HepG2 (cell line): ENCODE data around the gene EEPD1.

Experiments
- HCFC1 ChIP-seq: fragments of 150-350 bp; IDR thresholded peaks from 2 replicates; pipeline ENCODE4 v1.6.1; 2014; ENCODE audit warnings: low read depth, low read length
- KDM1A ChIP-seq: IDR thresholded peaks from 2 replicates; pipeline ENCODE4 v1.6.1; 2016; ENCODE audit warnings: missing compliant biosample characterization
- KLF9 ChIP-seq: IDR thresholded peaks from 2 replicates; pipeline ENCODE4 v1.6.1; 2016; ENCODE audit warnings: low read depth
- ZNF3 ChIP-seq: IDR thresholded peaks from 2 replicates; pipeline ENCODE4 v1.7.0; 2017; ENCODE audit warnings: inconsistent platforms

DNA sequence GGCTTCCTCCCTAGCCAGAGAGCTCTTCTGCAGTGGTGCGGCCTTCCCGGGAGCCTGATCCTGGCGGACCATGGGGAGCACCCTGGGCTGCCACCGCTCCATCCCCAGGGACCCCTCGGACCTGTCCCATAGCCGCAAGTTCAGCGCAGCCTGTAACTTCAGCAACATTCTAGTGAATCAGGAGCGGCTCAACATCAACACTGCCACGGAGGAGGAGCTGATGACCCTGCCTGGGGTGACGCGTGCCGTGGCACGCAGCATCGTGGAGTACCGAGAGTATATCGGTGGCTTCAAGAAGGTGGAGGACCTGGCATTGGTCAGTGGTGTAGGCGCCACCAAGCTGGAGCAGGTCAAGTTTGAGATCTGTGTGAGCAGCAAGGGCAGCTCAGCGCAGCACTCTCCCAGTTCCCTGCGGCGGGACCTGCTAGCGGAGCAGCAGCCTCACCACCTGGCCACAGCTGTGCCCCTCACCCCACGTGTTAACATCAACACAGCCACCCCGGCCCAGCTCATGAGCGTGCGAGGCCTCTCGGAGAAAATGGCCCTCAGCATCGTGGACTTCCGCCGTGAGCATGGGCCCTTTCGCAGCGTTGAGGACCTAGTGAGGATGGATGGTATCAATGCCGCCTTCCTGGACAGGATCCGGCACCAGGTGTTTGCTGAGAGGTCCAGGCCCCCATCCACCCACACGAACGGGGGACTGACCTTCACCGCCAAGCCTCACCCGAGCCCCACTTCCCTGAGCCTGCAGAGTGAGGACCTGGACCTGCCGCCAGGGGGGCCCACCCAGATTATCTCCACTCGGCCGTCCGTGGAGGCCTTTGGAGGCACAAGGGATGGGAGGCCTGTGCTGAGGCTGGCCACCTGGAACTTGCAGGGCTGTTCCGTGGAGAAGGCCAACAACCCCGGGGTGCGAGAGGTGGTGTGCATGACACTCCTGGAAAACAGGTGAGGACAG is 1.5 kb downstream of the EEPD1 start:
- no peak for TF ChIP-seq ZNF3 (CRISPR knock-in tag)
- no peak for TF ChIP-seq KLF9
- TF ChIP-seq KDM1A (CRISPR knock-in tag): no peak
- no peak for TF ChIP-seq HCFC1
